SK-N-SH (cell line): ENCODE data around the gene MYO10.

ENCODE experiments used
- EP300 ChIP-seq, 2 experiments: IDR thresholded peaks; 2 replicates each; pipeline versions ENCODE4 v1.4.0 to v1.6.1; 2012; ENCODE audit warnings: borderline replicate concordance in 1 of 2, low read depth in 1 of 2, low read length in 1 of 2
- EZH2phosphoT487 ChIP-seq: fragments of 200-600 bp; sonication (generic); IDR thresholded peaks from 2 replicates; pipeline ENCODE4 v1.6.1; 2017; ENCODE audit warnings: low read depth, mixed run types, mild to moderate bottlenecking, antibody characterized with exemption, moderate library complexity, borderline replicate concordance
- FOXJ3 ChIP-seq: sonication (generic); formaldehyde crosslinking; IDR thresholded peaks from 2 replicates; pipeline ENCODE4 v1.5.1; 2020; ENCODE audit warnings: mild to moderate bottlenecking, missing genetic modification reagents
- MEF2A ChIP-seq: IDR thresholded peaks from 2 replicates; pipeline ENCODE4 v1.4.0; 2012; ENCODE audit warnings: low read depth, borderline replicate concordance
- NFIC ChIP-seq: IDR thresholded peaks from 2 replicates; pipeline ENCODE4 v1.4.0; 2012; ENCODE audit warnings: borderline replicate concordance
- POLR2AphosphoS5 ChIP-seq: IDR thresholded peaks from 2 replicates; pipeline ENCODE4 v1.6.1; 2012; ENCODE audit warnings: low read depth, low read length
- SIN3A ChIP-seq: IDR thresholded peaks from 2 replicates; pipeline ENCODE4 v1.6.1; 2012; ENCODE audit warnings: low read depth, mild to moderate bottlenecking, low read length, moderate library complexity, borderline replicate concordance
- TAF1 ChIP-seq: IDR thresholded peaks from 2 replicates; pipeline ENCODE4 v1.6.1; 2012; ENCODE audit warnings: low read depth, mild to moderate bottlenecking, low read length, moderate library complexity, borderline replicate concordance
- TCF12 ChIP-seq: IDR thresholded peaks from 2 replicates; pipeline ENCODE4 v1.4.0; 2012
- YY1 ChIP-seq: IDR thresholded peaks from 2 replicates; pipeline ENCODE4 v1.4.0; 2012; ENCODE audit warnings: low read depth, mild to moderate bottlenecking
- TF ChIP-seq, protein P1 (sequence below): fragments of 200-600 bp; sonication (generic); IDR thresholded peaks from 2 replicates; pipeline ENCODE4 v1.6.1; 2017; ENCODE audit warnings: antibody characterized with exemption, mild to moderate bottlenecking, moderate library complexity
- TF ChIP-seq, protein P2 (sequence below): fragments of 150-350 bp; IDR thresholded peaks from 2 replicates; pipeline ENCODE4 v1.6.1; 2017; ENCODE audit warnings: antibody characterized with exemption, low read length, low read depth, borderline replicate concordance
- TF ChIP-seq, protein P3 (sequence below): IDR thresholded peaks from 2 replicates; pipeline ENCODE4 v1.4.0; 2012; ENCODE audit warnings: low read depth
- TF ChIP-seq, protein P4 (sequence below): IDR thresholded peaks from 2 replicates; pipeline ENCODE4 v1.6.1; 2012; ENCODE audit warnings: mild to moderate bottlenecking, low read depth, low read length, moderate library complexity

- TF ChIP-seq, protein P1, sequence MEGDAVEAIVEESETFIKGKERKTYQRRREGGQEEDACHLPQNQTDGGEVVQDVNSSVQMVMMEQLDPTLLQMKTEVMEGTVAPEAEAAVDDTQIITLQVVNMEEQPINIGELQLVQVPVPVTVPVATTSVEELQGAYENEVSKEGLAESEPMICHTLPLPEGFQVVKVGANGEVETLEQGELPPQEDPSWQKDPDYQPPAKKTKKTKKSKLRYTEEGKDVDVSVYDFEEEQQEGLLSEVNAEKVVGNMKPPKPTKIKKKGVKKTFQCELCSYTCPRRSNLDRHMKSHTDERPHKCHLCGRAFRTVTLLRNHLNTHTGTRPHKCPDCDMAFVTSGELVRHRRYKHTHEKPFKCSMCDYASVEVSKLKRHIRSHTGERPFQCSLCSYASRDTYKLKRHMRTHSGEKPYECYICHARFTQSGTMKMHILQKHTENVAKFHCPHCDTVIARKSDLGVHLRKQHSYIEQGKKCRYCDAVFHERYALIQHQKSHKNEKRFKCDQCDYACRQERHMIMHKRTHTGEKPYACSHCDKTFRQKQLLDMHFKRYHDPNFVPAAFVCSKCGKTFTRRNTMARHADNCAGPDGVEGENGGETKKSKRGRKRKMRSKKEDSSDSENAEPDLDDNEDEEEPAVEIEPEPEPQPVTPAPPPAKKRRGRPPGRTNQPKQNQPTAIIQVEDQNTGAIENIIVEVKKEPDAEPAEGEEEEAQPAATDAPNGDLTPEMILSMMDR = no peak
- TF ChIP-seq TCF12 (no peak), EZH2phosphoT487 (no peak), MEF2A (no peak), EP300 (IDR thresholded peaks at IDR 0.05; ENCODE audit: borderline replicate concordance in 1 of 2, low read depth in 1 of 2, low read length in 1 of 2) (no peak), TAF1 (no peak), POLR2AphosphoS5 (no peak), YY1 (no peak), SIN3A (no peak), FOXJ3 (CRISPR knock-in tag) (no peak), NFIC (no peak)
- TF ChIP-seq, protein P2, sequence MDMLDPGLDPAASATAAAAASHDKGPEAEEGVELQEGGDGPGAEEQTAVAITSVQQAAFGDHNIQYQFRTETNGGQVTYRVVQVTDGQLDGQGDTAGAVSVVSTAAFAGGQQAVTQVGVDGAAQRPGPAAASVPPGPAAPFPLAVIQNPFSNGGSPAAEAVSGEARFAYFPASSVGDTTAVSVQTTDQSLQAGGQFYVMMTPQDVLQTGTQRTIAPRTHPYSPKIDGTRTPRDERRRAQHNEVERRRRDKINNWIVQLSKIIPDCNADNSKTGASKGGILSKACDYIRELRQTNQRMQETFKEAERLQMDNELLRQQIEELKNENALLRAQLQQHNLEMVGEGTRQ = no peak
- TF ChIP-seq, protein P3, sequence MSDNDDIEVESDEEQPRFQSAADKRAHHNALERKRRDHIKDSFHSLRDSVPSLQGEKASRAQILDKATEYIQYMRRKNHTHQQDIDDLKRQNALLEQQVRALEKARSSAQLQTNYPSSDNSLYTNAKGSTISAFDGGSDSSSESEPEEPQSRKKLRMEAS = no peak
- TF ChIP-seq, protein P4, sequence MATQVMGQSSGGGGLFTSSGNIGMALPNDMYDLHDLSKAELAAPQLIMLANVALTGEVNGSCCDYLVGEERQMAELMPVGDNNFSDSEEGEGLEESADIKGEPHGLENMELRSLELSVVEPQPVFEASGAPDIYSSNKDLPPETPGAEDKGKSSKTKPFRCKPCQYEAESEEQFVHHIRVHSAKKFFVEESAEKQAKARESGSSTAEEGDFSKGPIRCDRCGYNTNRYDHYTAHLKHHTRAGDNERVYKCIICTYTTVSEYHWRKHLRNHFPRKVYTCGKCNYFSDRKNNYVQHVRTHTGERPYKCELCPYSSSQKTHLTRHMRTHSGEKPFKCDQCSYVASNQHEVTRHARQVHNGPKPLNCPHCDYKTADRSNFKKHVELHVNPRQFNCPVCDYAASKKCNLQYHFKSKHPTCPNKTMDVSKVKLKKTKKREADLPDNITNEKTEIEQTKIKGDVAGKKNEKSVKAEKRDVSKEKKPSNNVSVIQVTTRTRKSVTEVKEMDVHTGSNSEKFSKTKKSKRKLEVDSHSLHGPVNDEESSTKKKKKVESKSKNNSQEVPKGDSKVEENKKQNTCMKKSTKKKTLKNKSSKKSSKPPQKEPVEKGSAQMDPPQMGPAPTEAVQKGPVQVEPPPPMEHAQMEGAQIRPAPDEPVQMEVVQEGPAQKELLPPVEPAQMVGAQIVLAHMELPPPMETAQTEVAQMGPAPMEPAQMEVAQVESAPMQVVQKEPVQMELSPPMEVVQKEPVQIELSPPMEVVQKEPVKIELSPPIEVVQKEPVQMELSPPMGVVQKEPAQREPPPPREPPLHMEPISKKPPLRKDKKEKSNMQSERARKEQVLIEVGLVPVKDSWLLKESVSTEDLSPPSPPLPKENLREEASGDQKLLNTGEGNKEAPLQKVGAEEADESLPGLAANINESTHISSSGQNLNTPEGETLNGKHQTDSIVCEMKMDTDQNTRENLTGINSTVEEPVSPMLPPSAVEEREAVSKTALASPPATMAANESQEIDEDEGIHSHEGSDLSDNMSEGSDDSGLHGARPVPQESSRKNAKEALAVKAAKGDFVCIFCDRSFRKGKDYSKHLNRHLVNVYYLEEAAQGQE = no peak
Measured at GRCh38 chr5:16707168-16707868, 228.8 kb downstream of the MYO10 start.
